HG03103 (cell line): ENCODE measurements around the gene DAW1.
A peak's percentile ranks its signal among the peaks of the same experiment; 100 is the strongest.

ENCODE experiments used
- ATAC-seq: cut with Tn5 transposase; IDR thresholded peaks from one replicate; pipeline ENCODE4 v1.9.1; 2021; ENCODE audit warnings: low read depth; ENCODE audit not compliant: unreplicated experiment

Gene DAW1

GRCh38 chr2:227860221-227860641, 11.2 kb upstream of the DAW1 start:
- no peak for ATAC-seq

GRCh38 chr2:227861011-227861410, 10.4 kb upstream of the DAW1 start:
- no peak for ATAC-seq

- ATAC-seq: no peak
Observed at GRCh38 chr2:227862227-227862740, 9.1 kb upstream of the DAW1 start.

GRCh38 chr2:227862741-227863588, 8.5 kb upstream of the DAW1 start:
- no peak for ATAC-seq

GRCh38 chr2:227864161-227864756, 7.2 kb upstream of the DAW1 start:
- no peak for ATAC-seq

GRCh38 chr2:227865291-227865690, 6.1 kb upstream of the DAW1 start:
- no peak for ATAC-seq

- no peak for ATAC-seq
Observed at GRCh38 chr2:227867386-227867785, 4.0 kb upstream of the DAW1 start.

GRCh38 chr2:227870710-227871374, 589 bp upstream of the DAW1 start:
- no peak for ATAC-seq

GRCh38 chr2:227872676-227873075, 1.2 kb downstream of the DAW1 start:
- ATAC-seq: no peak

GRCh38 chr2:227876300-227876801, 4.9 kb downstream of the DAW1 start:
- ATAC-seq: no peak

GRCh38 chr2:227877421-227878310, 6.2 kb downstream of the DAW1 start:
- ATAC-seq: no peak

- no peak for ATAC-seq
Observed at GRCh38 chr2:227880460-227880859, 9.0 kb downstream of the DAW1 start.

GRCh38 chr2:227881866-227882517, 10.6 kb downstream of the DAW1 start:
- peak; percentile 60 for ATAC-seq

- ATAC-seq: peak; percentile 88
Observed at GRCh38 chr2:227884511-227884947, 13.1 kb downstream of the DAW1 start.

GRCh38 chr2:227886149-227886548, 14.7 kb downstream of the DAW1 start:
- ATAC-seq: no peak

- ATAC-seq: no peak
Observed at GRCh38 chr2:227888289-227888688, 16.9 kb downstream of the DAW1 start.

GRCh38 chr2:227889336-227889735, 17.9 kb downstream of the DAW1 start:
- no peak for ATAC-seq

GRCh38 chr2:227890495-227891079, 19.2 kb downstream of the DAW1 start:
- ATAC-seq: peak; percentile 86

GRCh38 chr2:227891673-227892072, 20.2 kb downstream of the DAW1 start:
- ATAC-seq: no peak
